ENCODE data around the gene PHEX.
"Not testable (repeated sequence)": the region's sequence is repeated elsewhere in the genome, so short reads cannot be mapped to it uniquely, and the experiment has no call there.

The PHEX gene

DNA sequence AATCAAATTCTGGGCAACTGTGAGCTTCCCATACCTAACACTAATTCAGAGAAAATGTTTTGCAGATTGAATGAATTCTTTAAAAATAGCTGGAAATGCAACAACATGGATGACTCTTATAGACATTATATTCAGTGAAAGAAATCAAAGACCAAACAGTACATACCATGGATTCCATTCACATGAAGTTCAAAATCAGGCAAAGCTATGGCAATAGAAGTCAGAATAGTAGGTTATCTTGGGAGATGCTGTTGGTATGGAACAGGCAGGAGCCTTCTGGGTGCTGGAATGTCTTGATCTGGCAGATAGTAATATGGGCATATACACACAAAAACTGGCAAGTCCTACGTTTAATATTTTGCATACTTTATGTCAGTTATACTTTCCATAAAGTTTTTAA is 215.0 kb downstream of the PHEX start:
- DNase-seq (ENCODE audit: low read depth): peak; percentile 71

DNA sequence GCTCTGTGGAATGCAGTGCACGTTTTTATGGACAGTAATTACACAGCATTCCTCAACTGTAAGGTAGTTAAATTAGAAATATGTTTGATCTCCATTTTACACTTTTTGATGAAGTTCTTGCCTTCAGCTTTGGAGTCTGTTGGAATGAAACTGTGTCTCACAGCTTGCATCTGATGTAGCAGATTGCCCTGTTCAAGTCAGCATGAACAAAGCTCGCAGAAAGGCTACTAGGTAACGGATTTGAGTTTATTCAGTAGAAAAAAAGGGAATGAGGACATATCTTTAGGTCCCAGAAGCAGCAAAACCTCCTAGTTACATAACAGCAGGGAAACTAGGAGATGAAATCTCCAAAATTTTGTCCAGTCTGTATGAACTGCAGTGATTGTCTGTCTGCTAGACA is 216.3 kb downstream of the PHEX start:
- DNase-seq (ENCODE audit: low read depth): no peak

DNA sequence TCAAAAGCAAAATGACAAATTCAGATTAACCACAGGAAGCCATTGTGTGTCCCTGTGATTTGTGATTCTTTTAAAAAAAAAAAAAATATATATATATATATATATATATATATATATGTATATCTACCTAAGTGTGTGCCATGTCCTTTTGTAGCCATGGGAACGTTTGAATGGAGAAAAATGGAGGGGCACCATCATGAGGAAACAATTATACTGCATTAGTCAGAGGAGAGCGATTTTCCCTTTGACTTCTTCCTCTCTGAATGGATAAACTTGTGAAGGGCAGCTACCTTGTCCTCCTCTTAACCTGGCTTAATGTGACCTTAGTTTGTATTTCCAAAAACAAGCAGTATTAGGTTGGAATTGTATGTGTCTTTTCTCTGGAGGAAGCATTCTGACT is 217.2 kb downstream of the PHEX start:
- peak; percentile 28 for DNase-seq (ENCODE audit: low read depth)

DNA sequence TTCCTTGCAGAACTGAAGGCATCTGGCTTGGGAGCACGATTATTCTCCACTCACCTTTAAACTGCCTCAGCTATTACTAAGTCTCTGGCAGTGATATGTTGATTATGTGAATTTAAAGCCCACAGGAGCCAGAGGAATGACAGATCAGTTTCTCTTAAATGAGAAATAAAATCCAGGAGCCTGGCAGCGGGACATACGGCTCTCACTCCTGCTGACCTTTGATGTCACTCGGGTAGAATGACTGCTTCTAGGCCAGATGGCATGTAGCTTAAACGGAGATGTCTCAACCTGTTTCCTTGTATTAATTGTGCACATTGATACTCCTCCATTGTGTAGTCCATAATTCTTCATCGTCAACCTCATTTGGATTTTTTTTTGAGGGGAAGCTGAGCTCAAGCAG is 236.6 kb downstream of the PHEX start:
- no peak for DNase-seq (ENCODE audit: low read depth)

DNA sequence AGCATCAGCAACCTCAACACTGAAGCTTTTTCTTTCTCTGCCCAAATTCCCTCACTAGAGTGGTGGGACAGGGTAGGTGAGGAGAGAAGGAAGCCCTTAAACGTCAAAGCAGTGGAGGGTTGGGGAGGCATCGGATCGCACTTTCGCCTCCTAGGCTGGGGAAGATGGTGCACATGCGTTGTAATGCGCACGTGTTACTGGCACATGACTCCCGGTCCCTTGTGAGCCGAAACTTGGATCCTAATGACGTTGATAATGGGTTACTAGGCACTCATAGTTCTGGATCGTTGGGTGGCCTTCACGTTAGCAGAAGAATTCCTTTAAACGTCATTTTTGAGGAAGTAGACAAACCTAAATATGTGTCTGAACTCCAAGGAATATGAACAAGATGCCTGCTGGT is 240.5 kb downstream of the PHEX start, which contains the start of gene CBLL2:
Gene CBLL2 (plus strand): TSS at position 301 of the 400 bp plus-strand sequence. CDS start 79 bp downstream, at position 380.
- no peak for DNase-seq (ENCODE audit: low read depth)

DNA sequence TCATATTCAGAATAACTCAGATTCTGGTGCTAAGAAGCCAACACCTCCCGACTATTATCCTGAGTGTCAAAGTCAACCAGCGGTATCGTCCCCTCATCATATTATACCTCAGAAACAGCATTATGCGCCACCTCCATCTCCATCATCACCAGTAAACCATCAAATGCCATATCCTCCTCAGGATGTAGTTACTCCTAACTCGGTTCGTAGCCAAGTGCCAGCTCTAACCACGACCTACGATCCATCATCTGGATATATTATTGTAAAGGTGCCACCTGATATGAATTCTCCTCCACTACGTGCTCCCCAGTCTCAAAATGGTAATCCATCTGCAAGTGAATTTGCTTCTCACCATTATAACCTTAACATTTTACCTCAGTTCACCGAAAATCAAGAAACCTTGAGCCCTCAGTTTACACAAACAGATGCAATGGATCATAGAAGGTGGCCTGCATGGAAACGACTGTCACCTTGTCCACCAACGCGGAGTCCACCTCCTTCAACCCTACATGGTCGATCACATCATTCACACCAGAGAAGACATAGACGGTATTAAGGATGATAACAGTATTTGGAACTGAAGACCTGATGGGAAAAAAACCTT is 241.7 kb downstream of the PHEX start:
- no peak for DNase-seq (ENCODE audit: low read depth)

DNA sequence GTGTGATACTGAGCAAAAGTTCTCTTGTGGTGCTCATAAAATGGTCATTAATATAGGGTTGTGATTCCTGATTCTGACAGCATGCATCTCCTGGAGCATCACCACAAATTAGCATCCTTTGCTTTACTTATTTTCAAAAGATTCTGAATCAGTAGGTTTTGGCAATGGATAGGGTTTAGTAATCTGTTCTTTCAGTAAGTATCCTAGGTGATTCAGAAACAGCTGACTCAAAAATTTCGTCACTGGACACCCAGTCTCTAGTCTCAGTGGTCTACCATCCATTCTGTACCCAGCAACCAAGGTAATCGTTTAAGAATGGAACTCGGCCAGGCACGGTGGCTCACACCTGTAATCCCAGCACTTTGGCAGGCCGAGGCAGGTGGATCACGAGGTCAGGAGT is 244.7 kb downstream of the PHEX start:
- DNase-seq (ENCODE audit: low read depth): no peak

DNA sequence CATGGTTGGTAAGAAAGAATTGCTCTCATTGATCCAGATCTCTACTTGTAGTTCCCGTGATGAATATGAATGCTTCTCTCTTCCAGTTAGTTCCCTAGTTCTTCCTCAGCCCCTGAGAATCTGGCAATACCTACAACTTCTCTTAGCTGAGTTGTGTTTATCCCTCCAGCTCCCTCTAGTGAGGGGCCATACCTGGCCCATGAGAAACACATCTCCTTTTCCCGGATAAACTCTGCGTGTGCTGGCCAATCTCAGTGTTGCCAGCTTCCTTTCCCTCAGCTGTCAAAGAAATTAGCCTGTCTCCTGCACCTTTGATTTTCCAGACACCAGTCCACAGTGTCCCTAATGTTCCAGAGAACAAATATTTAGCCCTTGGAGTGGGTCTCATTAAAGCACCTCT is 246.2 kb downstream of the PHEX start:
- DNase-seq (ENCODE audit: low read depth): no peak

DNA sequence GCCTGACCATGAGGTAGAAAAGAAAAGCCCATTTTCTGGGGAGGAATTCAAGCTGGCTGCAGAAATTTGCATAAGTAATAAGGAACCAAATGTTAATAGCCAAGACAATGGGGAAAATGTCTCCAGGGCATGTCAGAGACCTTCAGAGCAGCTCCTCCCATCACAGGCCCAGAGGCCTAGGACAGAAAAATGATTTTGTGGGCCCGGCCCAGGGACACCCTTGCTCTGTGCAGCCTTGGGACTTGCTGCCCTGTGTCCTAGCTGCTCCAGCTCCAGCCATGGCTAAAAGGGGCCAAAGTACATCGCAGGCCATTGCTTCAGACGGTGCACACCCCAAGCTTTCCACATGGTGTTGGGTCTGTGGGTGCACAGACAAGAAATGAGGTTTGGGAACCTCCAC is 257.1 kb downstream of the PHEX start:
- DNase-seq (ENCODE audit: low read depth): not testable (repeated sequence)

DNA sequence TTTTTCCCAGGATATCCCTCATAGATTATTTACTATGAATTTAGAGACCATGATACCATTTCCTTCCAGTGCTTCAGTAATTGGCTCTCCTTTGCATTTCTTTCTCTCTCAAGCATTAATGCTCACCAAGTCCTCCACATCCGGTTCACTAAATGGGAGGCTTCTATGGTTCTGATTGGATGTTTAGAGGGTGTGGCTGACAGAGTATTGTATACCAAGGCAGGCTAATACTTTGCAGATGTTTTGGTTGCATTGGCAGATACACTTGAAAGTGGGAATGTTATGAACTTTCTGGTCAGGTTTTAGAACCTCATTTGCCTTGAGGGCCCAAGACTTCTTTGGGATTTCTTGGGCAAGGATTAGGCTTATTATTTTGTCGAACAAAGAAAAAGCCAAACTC is 264.7 kb downstream of the PHEX start:
- peak; percentile 37 for DNase-seq (ENCODE audit: low read depth)

DNA sequence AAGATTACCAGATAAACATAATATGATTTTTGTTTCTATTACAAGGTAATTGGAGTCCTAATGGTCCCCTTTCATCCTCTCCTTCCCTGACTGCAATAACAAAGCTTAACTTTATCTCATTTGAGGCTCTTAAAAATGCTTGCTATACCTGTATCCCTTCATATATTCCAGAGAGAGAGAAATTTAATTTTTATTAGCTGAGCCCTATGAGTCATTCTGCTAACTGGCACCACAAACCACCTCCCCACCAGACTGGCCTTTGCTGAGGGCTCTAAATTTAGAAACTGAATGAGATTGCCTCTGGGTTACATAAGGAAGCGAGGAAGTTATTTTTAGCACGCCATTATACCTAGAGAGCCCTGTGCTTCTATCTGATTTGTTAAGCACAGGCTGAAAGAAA is 268.0 kb downstream of the PHEX start:
- peak; percentile 83 for DNase-seq (ENCODE audit: low read depth)
